Choroid plexus epithelial cell (primary cell): ENCODE measurements around the gene DPP4.

ENCODE experiments used
- DNase-seq: peaks from one replicate; pipeline ENCODE4 v3.0.0-alpha.2; 2010; ENCODE audit warnings: low read depth
- H3K4me3 ChIP-seq: 2 replicates; pipeline ENCODE4 v1.5.1; 2011; ENCODE audit warnings: low read depth, mild to moderate bottlenecking, control low read depth, low read length, moderate library complexity
- TF ChIP-seq, protein P1 (sequence below): conservative IDR thresholded peaks from 2 replicates; pipeline ENCODE4 v1.5.1; 2011; ENCODE audit warnings: low read depth, mild to moderate bottlenecking, control low read depth, inconsistent platforms, low read length, moderate library complexity

Gene DPP4

DNA sequence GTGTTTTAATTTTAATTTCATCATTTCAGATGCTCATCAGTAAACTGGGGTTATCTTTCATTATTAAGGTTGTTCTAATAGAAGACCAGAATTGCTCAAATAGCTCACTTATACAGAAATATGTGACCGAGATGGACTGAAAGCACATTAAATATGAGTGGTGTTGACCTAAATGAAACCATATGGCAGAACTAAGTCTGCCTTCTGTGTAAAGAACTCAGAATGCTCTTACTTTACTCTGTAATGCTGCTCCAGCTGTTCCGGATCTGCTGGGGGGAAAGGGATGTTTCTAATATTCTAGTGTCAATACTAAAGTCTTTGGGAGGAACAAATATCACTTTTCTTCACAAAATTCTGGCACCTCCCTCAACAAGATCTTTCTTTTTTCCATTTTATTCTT lies 131.0 kb downstream of the DPP4 start:
- DNase-seq, result no peak
- TF ChIP-seq, protein P1, sequence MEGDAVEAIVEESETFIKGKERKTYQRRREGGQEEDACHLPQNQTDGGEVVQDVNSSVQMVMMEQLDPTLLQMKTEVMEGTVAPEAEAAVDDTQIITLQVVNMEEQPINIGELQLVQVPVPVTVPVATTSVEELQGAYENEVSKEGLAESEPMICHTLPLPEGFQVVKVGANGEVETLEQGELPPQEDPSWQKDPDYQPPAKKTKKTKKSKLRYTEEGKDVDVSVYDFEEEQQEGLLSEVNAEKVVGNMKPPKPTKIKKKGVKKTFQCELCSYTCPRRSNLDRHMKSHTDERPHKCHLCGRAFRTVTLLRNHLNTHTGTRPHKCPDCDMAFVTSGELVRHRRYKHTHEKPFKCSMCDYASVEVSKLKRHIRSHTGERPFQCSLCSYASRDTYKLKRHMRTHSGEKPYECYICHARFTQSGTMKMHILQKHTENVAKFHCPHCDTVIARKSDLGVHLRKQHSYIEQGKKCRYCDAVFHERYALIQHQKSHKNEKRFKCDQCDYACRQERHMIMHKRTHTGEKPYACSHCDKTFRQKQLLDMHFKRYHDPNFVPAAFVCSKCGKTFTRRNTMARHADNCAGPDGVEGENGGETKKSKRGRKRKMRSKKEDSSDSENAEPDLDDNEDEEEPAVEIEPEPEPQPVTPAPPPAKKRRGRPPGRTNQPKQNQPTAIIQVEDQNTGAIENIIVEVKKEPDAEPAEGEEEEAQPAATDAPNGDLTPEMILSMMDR, result no peak

More for the DNA sequence above, 131.0 kb downstream of the DPP4 start:
- no peak overlapping the region for H3K4me3 ChIP-seq
